Panc1 (cell line): ENCODE measurements around the gene RAB39A. TPM values are rescaled to one million over a fixed set of nuclear protein-coding genes. Genes with fewer than 3 reads are reported as not detected.

Experiments used
- ATAC-seq: fragments of 200-7000 bp; cut with Tn5 transposase; 2 replicates; pipeline ENCODE4 v1.9.1; 2020; ENCODE audit warnings: mild to moderate bottlenecking, moderate library complexity
- BruUV-seq: library from RNA; stranded (reverse); fragments of 400-500 nt; replicated peaks from 2 replicates; lab custom pipeline; 2021; lab: Mats Ljungman, UMichigan
- CTCF ChIA-PET: fragments of 300-600 bp; sonication (Branson Sonifier 250); formaldehyde crosslinking; loops from one replicate; lab custom pipeline; 2022; ENCODE audit warnings: antibody characterized with exemption; lab: Charles Lee
- POLR2A ChIA-PET: fragments of 300-600 bp; sonication (Branson Sonifier 250); formaldehyde crosslinking; loops from one replicate; lab custom pipeline; 2022; ENCODE audit warnings: antibody characterized with exemption; lab: Charles Lee
- DNase-seq: peaks from one replicate; pipeline ENCODE4 v3.0.0-alpha.2; 2010; ENCODE audit warnings: low read depth, low spot score
- H3K27ac ChIP-seq: 2 replicates; pipeline ENCODE4 v1.5.1; 2011; ENCODE audit warnings: mild to moderate bottlenecking, low read length, inconsistent platforms
- H3K27me3 ChIP-seq: fragments of 200-500 bp; sonication (Bioruptor generic); 2 replicates; pipeline ENCODE4 v1.6.0; 2014; ENCODE audit warnings: low read length, inconsistent platforms; ENCODE audit not compliant: control insufficient read depth, insufficient read depth
- H3K36me3 ChIP-seq: fragments of 200-500 bp; sonication (Bioruptor generic); 2 replicates; pipeline ENCODE4 v1.5.1; 2014; ENCODE audit warnings: inconsistent platforms, mild to moderate bottlenecking, low read length, moderate library complexity; ENCODE audit not compliant: control insufficient read depth, insufficient read depth
- H3K4me1 ChIP-seq: 2 replicates; pipeline ENCODE4 v1.5.1; 2011; ENCODE audit warnings: inconsistent platforms, mild to moderate bottlenecking, low read length, moderate library complexity; ENCODE audit not compliant: control insufficient read depth, insufficient read depth
- H3K4me3 ChIP-seq, 2 experiments: 2 replicates each; pipeline ENCODE4 v1.5.1; 2011 to 2012; ENCODE audit warnings: low read depth in 2 of 2, low read length in 2 of 2, mild to moderate bottlenecking in 2 of 2, inconsistent platforms in 1 of 2, moderate library complexity in 1 of 2
- H3K9me3 ChIP-seq: fragments of 200-500 bp; sonication (Bioruptor generic); 2 replicates; pipeline ENCODE4 v1.5.1; 2014; ENCODE audit warnings: low read depth, mild to moderate bottlenecking, inconsistent platforms, low read length, moderate library complexity; ENCODE audit not compliant: control insufficient read depth, insufficient read depth
- POLR2AphosphoS5 ChIP-seq: IDR thresholded peaks from 2 replicates; pipeline ENCODE4 v1.6.1; 2012; ENCODE audit warnings: mild to moderate bottlenecking, low read depth, low read length, moderate library complexity
- SIN3A ChIP-seq: IDR thresholded peaks from 2 replicates; pipeline ENCODE4 v1.6.1; 2012; ENCODE audit warnings: low read depth, mild to moderate bottlenecking, low read length, moderate library complexity, borderline replicate concordance; ENCODE audit not compliant: insufficient read depth
- TCF7L2 ChIP-seq: IDR thresholded peaks from 2 replicates; pipeline ENCODE4 v1.6.1; 2011; ENCODE audit warnings: mild to moderate bottlenecking, low read depth, low read length, inconsistent platforms
- in situ Hi-C: cut with HindIII; loops from 2 replicates; pipeline ENCODE4 v1.10.0; 2016; ENCODE audit warnings: low sequenced_read_pairs, low pct_unique_long_range_greater_than_20kb
- intact Hi-C: fragments of 100-400 bp; cut with micrococcal nuclease; formaldehyde crosslinking; loops from one replicate; pipeline ENCODE4 v1.10.0; 2022; ENCODE audit not compliant: unreplicated experiment
- total RNA-seq: library from RNA; stranded (reverse); gene quantifications from one replicate; pipeline ENCODE4 v1.2.1, GENCODE V29; 2021; ENCODE audit not compliant: unreplicated experiment
- TF ChIP-seq, protein P1 (sequence below): fragments of 450-650 bp; IDR thresholded peaks from 2 replicates; pipeline ENCODE4 v1.5.1; 2017; ENCODE audit warnings: mild to moderate bottlenecking
- TF ChIP-seq, protein P2 (sequence below), 2 experiments: IDR thresholded peaks; 2 replicates each; pipeline ENCODE4 v1.6.1; 2011 to 2012; ENCODE audit warnings: low read depth in 2 of 2, control low read depth in 1 of 2, low read length in 1 of 2, mild to moderate bottlenecking in 1 of 2, moderate library complexity in 1 of 2; ENCODE audit not compliant: insufficient read depth in 1 of 2

RAB39A gene
- total RNA-seq, 1 experiment from 2014 or later = 3.3 TPM

GRCh38 chr11:107882095-107882820, 46.0 kb upstream of the RAB39A start:
- BruUV-seq = no TSS peak
- Histone ChIP-seq H3K4me1 (no peaks in the 10 kb centered on the region), H3K36me3 (no peaks in the 10 kb centered on the region), H3K27ac (no peak overlapping the region), H3K4me3 (no peak overlapping the region), H3K9me3 (no peaks in the 10 kb centered on the region), H3K27me3 (no peaks in the 10 kb centered on the region)
- no peak for TF ChIP-seq TCF7L2
- TF ChIP-seq, protein P1, sequence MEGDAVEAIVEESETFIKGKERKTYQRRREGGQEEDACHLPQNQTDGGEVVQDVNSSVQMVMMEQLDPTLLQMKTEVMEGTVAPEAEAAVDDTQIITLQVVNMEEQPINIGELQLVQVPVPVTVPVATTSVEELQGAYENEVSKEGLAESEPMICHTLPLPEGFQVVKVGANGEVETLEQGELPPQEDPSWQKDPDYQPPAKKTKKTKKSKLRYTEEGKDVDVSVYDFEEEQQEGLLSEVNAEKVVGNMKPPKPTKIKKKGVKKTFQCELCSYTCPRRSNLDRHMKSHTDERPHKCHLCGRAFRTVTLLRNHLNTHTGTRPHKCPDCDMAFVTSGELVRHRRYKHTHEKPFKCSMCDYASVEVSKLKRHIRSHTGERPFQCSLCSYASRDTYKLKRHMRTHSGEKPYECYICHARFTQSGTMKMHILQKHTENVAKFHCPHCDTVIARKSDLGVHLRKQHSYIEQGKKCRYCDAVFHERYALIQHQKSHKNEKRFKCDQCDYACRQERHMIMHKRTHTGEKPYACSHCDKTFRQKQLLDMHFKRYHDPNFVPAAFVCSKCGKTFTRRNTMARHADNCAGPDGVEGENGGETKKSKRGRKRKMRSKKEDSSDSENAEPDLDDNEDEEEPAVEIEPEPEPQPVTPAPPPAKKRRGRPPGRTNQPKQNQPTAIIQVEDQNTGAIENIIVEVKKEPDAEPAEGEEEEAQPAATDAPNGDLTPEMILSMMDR = no peak
- TF ChIP-seq SIN3A = no peak
- TF ChIP-seq, protein P2, sequence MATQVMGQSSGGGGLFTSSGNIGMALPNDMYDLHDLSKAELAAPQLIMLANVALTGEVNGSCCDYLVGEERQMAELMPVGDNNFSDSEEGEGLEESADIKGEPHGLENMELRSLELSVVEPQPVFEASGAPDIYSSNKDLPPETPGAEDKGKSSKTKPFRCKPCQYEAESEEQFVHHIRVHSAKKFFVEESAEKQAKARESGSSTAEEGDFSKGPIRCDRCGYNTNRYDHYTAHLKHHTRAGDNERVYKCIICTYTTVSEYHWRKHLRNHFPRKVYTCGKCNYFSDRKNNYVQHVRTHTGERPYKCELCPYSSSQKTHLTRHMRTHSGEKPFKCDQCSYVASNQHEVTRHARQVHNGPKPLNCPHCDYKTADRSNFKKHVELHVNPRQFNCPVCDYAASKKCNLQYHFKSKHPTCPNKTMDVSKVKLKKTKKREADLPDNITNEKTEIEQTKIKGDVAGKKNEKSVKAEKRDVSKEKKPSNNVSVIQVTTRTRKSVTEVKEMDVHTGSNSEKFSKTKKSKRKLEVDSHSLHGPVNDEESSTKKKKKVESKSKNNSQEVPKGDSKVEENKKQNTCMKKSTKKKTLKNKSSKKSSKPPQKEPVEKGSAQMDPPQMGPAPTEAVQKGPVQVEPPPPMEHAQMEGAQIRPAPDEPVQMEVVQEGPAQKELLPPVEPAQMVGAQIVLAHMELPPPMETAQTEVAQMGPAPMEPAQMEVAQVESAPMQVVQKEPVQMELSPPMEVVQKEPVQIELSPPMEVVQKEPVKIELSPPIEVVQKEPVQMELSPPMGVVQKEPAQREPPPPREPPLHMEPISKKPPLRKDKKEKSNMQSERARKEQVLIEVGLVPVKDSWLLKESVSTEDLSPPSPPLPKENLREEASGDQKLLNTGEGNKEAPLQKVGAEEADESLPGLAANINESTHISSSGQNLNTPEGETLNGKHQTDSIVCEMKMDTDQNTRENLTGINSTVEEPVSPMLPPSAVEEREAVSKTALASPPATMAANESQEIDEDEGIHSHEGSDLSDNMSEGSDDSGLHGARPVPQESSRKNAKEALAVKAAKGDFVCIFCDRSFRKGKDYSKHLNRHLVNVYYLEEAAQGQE (IDR thresholded peaks at IDR 0.05; ENCODE audit: insufficient read depth in 1 of 2, low read depth in 2 of 2, low read length in 1 of 2) = no peak
- no peak for TF ChIP-seq POLR2AphosphoS5
- intact Hi-C loops = no loop called here
- DNase-seq (no peak), ATAC-seq (no peak)
- in situ Hi-C loops = no loop called here
- ChIA-PET CTCF (no interaction called here), POLR2A (no interaction called here)

DNA sequence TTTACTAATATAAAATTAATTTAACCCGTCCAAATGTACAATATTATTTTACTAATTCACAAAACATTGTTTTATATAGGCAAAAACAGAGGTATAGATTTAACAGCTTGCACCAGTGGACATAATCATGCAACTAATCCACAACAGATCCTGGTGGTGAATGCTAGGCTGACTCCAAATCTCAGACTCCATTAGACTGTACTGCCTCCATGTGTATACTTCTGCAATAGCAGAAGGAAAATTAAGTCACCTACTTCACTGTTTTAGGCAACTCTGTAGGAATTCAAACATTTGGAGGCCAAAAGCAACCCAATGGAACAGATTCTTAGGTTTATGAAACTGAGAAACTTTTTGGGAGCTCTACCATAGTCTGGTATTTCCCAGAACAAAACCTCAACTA, 30.0 kb upstream of the RAB39A start:
- H3K9me3 ChIP-seq = no peaks in the 10 kb centered on the region
- intact Hi-C loops = loop anchor here (2.0 kb wide), 1 partner anchor 39 kb away; the partner anchor contains the start of gene SLC35F2
- H3K36me3 ChIP-seq = no peaks in the 10 kb centered on the region
- H3K27me3 ChIP-seq = no peaks in the 10 kb centered on the region
- ATAC-seq (peak; percentile 93), DNase-seq (peak; percentile 59)
- no peak overlapping the region for H3K27ac ChIP-seq
- no peak overlapping the region for H3K4me3 ChIP-seq
- H3K4me1 ChIP-seq = no peaks in the 10 kb centered on the region
- no TSS peak for BruUV-seq
- in situ Hi-C loops = no loop called here
- CTCF ChIA-PET = interaction anchor here (0.6 kb wide), 2 partner anchors 98 to 127 kb away, joined by 3 read pairs; no protein-coding TSS in a partner anchor
- no peak for TF ChIP-seq POLR2AphosphoS5
- TF ChIP-seq, protein P1 = peak; percentile 83; the same call in 1 of the 2 replicates
- POLR2A ChIA-PET = no interaction called here
